GM04504 (cell line): ENCODE results near the gene NOTCH3.
A peak's percentile ranks its signal among the peaks of the same experiment; 100 is the strongest.

Experiments used
- DNase-seq: peaks from one replicate; pipeline ENCODE4 v3.0.0-alpha.2; 2012; ENCODE audit warnings: low read depth

NOTCH3 gene

GRCh38 chr19:15161028-15161984 lies 39.5 kb downstream of the NOTCH3 start:
- no peak for DNase-seq

DNA sequence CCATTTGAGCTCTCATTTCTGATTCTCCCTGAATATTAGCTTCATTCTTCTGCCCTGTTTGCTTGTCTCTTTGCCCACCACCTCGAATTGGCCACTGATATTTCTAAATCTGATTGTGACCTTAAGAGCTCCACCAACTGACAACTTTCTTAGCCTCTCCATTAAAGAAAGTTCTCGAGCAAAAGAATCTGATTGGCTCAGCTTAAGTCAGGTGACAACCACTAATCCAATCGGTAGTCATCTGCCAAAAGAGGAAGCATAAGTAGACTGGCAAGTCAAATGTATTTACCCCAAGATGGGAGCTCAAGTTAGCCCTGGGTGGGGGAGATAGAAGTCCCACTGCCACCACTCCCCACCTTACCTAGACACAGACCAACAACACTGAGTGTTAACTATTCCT lies 41.5 kb downstream of the NOTCH3 start:
- DNase-seq = no peak

DNA sequence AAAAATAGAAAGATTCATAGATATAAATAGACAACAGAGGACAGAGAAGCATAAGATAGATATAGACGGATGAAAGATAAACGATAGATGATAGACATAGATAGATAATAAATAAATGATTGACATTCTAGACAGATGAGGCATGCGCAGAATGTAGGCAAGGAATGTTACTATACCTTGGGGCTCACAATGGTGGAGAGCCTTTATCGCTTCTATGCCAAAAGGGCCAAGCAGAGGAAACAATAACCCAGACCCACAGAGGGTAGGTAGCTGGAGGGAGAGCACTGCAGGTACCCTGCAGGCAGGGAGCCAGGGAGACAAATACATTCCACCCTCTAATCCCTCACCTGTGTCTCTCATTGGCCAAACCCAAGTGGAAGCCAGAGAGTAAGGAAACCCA lies 44.4 kb downstream of the NOTCH3 start:
- no peak for DNase-seq

GRCh38 chr19:15155296-15155695 lies 45.5 kb downstream of the NOTCH3 start:
- DNase-seq = no peak

DNA sequence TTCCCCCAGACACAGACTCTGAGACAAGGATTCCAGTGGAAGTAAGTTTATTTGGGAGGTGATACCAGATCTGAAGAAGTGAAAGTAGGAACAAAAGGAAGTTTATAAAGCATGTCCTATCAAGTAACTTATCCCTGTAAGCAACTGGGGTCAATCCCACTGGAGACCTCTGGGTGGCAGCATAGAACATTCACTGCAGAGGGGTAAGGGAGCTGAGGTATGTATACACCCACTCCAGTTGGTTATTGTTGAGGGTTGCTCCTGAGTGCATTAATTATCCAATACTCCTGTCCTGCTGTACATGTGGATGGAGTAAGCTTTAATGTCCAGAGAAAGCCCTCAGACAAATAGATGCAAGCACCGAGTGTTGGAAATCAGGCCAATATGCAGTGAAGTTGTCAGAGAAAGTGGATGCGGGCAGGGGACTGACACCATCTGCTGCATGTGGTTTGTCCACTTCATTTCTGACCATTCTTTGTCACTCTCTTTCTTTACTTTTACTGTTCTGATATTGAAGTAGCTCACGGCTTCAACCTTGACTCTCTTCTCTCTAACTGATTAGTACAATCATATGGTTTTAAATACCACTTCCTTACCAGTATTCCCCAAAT lies 46.7 kb downstream of the NOTCH3 start:
- DNase-seq = no peak

GRCh38 chr19:15149737-15150136 lies 51.1 kb downstream of the NOTCH3 start:
- no peak for DNase-seq

GRCh38 chr19:15147090-15147489 lies 53.7 kb downstream of the NOTCH3 start:
- DNase-seq = no peak

DNA sequence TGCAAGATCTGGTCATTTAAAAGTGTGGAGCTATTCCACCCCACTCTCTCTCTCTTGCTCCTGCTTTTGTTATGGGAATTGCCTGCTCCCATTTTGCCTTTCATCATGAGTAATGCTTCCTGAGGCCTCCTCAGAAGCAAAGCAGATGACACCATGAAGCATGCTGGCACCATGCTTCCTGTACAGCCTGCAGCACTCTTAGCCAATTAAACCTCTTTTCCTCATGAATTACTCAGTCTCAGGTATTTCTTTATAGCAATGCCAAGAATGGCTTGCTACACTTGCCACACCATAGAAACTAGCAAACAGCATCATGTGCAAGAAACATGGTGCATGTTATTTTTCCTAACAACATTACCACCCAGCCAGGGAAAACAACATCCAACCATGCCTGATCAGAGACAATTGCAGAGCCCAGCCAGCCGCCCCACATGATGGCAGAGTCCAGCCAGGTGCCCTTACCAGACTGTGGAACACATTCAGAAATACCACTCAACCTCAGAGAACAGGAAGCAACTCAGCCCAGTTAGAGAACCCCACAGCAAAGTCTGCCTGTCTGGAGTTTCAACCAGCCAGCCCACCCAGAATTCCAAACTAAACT lies 56.6 kb downstream of the NOTCH3 start:
- no peak for DNase-seq

GRCh38 chr19:15142313-15142712 lies 58.5 kb downstream of the NOTCH3 start:
- no peak for DNase-seq

GRCh38 chr19:15141143-15141542 lies 59.7 kb downstream of the NOTCH3 start:
- DNase-seq = no peak

DNA sequence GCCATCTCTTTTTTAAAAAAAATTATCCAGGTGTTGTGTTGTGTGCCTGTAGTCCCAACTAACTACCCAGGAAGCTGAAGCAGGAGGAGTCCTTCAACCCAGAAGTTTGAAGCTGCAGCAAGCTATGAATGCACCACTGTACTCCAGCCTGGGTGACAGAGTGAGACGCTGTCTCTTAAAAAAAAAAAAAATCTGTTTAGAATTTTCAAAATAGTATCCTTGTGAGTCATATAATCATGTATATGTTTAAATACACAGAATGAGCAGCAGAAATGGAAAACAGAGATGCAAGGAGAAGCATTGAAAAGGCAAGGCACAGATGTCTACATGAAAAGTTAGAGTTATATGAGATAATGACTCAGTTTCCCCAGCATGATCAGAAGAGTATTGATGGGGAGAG lies 62.4 kb downstream of the NOTCH3 start:
- no peak for DNase-seq

DNA sequence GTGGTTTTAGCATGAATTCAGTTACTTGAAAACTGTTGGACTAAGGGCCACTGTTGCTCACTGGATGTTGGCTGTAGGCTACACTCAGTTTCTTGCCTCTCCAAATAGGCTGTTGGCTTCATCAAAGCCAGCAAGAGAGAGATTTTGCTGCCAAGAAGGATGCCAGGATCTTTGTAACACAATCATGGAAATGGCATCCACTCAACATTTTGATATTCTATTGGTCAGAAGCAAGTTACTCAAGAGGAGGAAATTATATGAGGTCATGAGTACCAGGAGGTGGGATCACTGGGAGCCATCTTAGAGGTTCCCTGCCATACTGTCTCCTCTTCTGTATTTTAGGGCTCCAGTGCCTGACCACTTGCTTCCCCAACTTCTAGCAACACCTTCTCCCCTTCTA lies 63.0 kb downstream of the NOTCH3 start:
- no peak for DNase-seq

DNA sequence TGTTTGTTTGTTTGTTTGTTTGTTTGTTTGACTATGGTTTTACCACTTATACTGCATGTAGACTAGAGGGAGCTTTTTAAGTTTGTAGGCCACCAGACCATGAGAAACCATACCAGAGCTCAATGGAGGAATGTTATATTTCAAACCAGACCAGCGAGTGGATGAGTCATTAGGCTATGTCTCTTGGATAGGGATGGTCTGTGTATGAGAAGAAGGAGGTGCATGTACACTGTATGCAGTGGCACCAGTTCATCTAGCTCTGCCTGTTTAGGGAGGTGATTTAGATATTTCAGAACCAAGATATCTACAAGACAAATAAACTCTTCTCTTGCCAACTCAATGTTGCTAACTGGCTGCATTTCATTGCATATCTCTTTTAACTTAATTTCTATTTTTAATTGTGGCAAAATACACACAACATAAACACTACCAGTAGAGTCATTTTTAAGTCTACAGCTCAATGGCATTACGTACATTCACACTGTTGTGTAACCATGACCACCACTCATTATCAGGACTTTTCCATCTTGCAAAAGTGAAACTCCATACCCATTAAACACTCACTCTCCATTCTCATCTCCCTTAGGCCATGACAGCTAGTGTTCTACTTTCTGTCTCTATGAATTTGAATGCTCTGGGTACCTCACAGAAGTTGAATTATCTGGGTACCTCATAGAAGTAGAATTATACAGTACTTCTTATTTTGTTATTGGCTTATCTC lies 64.4 kb downstream of the NOTCH3 start:
- no peak for DNase-seq

GRCh38 chr19:15129856-15130585 lies 70.8 kb downstream of the NOTCH3 start:
- DNase-seq = no peak

- DNase-seq = no peak
Observed at GRCh38 chr19:15128162-15128770, 72.5 kb downstream of the NOTCH3 start.

DNA sequence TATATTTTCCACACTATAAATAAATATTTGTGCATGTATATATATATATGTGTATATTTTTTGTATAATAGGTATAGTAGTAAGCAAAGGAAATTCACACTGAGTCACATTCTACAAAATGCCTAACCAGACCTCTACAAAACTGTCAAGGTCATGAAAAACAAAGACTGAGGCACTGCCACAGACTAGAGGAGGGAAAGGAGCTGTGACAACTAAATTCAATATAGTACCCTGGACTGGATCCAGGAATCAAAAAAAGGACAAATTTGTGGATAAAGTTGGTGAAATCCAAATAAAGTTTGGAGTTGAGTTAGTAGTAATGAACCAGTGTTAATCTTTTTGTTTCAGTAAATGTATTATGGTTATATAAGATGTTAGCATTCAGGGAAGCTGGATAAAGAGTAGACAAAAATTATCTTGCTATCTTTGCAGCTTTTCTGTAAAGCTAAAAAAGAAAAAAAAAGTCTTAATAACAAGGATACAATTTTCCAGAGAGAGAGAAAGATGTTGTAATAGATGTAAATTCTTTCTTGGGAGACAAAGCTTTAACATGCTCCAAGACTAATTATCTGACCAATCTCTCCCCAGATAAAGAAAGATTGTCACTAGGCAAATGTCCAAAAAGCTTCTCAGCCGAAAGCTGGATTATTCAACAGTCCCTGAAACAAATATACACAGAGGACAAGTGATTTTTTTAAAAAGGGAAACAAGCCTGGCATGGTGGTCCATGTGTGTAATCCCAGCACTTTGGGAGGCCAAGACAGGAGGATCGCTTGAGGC lies 74.5 kb downstream of the NOTCH3 start:
- no peak for DNase-seq

DNA sequence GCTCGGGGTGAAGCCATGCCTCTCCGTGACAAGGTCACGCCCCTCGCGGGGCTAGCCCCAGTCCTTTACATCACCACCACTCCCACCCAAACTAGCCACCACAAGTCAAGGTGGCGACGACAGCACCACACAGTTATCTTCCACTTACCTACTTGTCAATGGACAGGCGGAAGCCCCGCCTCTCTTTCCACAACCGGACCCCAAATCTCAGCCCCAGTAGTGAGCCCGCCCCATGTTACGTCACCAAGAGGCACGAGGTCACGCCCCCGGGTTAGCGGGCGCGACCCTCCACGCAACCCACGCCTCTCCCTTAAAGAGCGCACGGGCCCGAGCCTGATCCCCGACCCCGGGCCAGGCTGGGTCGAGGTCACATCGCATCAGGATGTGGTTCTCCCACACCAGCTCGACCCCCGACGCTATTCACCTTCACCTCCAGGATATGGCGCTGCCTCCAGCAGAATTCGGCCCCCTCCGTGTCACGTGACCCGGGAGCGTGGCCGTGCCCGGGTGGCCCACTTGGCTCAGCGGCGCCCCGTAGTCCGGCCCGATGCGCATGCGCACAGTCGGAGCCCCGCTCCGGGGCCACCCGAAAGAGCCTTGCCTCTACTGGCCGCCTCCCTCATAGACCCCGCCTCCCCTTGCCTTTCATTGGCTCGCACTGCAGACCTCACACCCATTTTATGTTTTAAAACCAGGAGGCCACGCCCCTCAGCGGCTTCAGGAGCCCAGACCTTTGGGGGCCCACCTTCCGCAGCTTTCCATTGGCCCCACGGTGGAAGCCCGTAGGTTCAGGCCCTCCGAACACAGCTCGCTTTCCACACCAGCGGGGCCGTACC lies 75.3 kb downstream of the NOTCH3 start:
- peak; percentile 93 for DNase-seq

- no peak for DNase-seq
Observed at GRCh38 chr19:15124572-15125231, 76.1 kb downstream of the NOTCH3 start.

- DNase-seq = no peak
Observed at GRCh38 chr19:15123900-15124299, 76.9 kb downstream of the NOTCH3 start.
